AG09309 (cell line): ENCODE results near the gene TBC1D24.

ENCODE experiments used
- DNase-seq: peaks from one replicate; pipeline ENCODE4 v3.0.0-alpha.2; 2010; ENCODE audit warnings: low read depth
- H3K4me3 ChIP-seq: 2 replicates; pipeline ENCODE4 v1.5.1; 2011; ENCODE audit warnings: mild to moderate bottlenecking, low read depth, low read length, moderate library complexity; ENCODE audit not compliant: control insufficient read depth
- TF ChIP-seq, protein P1 (sequence below): IDR thresholded peaks from 2 replicates; pipeline ENCODE4 v1.5.1; 2011; ENCODE audit warnings: mild to moderate bottlenecking, low read depth, low read length, inconsistent platforms; ENCODE audit not compliant: insufficient read depth, control insufficient read depth; ENCODE audit errors: missing control alignments

The TBC1D24 gene

DNA sequence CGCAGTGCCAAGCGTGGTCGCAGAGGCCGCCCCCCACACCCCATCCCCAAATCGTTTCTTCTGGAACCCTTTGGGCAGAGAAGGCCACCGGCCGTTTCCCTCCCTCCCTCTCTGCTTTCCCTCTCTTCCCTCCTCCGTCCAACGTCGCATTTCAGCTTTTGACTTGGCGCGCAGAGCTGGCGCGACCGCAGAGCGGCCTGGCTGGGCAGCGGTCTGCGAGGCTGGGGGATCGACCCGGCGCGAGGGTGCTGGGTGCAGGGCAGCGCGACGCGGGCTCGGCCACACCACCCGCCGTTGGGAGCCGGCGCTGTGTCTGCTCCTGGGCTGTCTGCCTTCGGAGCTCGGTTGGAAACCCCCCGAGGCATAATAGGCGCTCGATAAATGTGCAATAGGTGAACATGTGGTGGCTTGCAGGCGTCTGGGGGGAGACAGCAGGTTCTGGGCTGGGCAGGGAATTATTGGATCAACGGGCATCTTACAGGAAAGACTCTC lies 6.6 kb upstream of the TBC1D24 start:
- peak overlapping the region; percentile 39 for H3K4me3 ChIP-seq
- TF ChIP-seq, protein P1, sequence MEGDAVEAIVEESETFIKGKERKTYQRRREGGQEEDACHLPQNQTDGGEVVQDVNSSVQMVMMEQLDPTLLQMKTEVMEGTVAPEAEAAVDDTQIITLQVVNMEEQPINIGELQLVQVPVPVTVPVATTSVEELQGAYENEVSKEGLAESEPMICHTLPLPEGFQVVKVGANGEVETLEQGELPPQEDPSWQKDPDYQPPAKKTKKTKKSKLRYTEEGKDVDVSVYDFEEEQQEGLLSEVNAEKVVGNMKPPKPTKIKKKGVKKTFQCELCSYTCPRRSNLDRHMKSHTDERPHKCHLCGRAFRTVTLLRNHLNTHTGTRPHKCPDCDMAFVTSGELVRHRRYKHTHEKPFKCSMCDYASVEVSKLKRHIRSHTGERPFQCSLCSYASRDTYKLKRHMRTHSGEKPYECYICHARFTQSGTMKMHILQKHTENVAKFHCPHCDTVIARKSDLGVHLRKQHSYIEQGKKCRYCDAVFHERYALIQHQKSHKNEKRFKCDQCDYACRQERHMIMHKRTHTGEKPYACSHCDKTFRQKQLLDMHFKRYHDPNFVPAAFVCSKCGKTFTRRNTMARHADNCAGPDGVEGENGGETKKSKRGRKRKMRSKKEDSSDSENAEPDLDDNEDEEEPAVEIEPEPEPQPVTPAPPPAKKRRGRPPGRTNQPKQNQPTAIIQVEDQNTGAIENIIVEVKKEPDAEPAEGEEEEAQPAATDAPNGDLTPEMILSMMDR, result no peak
- no peak for DNase-seq

DNA sequence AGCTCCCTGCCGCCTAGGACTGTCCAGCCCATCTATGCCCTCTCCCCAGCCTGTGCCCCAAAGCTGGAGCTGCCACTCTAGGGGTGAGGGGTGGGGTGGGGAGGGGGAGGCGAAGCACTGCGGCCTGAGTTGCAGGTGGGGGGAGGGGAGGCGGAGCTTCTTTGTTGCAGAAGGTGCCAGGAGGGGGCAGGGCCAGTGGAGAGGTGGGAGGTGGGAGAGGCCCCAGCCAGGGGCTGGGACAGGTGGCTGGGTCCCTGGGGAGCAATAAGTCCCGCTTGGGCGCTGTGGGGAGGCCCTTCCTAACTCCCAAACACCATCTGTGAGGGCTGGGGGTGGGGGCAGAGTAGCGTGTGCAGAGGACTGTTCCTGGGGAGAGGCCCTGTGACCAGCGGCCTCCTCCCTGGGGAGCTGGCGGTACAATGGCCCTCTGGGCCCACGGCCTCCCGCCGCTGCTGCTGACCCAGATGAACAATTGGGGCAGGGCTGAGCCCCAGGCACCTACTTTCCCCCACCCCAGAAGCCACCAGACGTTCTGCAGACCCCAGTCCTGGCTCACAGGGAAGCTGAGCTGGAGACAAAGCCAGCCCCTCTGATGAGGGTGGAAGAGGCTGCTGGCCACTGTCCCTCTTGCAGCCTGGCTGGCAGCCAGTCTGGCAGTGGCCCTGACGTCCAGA lies 6.1 kb upstream of the TBC1D24 start:
- no peak for DNase-seq
- peak overlapping the region; percentile 39 for H3K4me3 ChIP-seq
- TF ChIP-seq, protein P1, result no peak

DNA sequence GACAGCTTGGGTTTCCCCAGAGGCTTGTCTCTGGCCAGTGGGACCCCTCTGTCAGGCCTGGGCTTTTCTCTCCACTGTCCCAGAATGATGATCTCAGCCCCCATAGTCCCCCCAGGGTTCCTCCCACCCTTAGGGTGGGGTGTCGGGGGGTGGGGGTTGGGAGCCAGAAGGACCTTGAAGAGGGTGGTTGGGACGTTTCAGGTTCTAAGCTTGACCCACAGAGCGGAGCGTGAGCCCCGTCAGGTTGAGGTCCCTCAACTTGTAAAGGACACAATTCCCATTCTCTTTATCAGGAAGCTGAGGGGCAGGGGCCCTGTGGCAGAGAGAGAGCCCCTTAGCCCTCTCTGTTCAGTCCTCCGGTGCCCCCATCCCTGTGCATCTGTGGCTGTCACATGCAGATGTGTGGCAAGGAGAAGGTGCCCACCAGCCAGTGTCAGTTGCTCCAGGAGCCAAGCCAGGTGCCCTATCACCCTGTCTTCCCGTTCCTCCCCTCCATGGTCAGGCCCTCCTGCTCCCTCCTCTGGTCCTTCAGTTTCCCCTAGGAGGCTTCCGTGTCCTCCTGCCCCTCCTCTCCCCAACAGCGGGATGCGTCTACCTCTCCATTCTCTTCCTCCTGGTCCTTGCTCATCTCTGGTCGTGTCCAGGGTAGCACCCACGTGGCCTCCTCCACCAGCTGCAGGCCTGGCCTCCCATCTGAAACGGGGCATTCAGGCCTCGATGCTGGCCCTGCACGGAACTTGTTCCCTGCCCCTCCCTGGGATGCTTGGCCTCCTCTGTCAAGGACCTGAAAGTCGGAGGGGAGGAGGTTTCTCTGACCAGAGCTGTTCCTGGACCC lies 5.3 kb upstream of the TBC1D24 start:
- TF ChIP-seq, protein P1, result no peak
- no peak for DNase-seq
- no peak overlapping the region for H3K4me3 ChIP-seq

DNA sequence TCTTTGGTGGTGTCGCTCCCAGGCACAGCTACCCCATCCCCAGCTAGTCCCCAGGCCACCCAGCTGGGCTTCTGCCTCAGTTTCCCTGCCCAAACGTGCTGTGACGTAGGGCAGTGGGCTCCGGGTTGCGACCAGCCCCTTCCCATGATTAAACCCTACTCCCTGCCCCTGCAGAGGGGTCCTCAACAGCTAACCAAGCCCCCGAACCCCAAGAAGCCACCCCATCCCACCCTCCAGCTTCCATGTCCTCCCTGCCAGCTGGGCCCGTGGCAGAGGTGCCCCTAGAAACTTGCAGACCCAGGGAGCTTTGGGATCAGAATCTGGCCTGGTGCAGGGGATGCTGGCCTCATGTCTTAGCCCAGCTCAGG lies 4.7 kb upstream of the TBC1D24 start:
- no peak for DNase-seq
- H3K4me3 ChIP-seq, result no peak overlapping the region

DNA sequence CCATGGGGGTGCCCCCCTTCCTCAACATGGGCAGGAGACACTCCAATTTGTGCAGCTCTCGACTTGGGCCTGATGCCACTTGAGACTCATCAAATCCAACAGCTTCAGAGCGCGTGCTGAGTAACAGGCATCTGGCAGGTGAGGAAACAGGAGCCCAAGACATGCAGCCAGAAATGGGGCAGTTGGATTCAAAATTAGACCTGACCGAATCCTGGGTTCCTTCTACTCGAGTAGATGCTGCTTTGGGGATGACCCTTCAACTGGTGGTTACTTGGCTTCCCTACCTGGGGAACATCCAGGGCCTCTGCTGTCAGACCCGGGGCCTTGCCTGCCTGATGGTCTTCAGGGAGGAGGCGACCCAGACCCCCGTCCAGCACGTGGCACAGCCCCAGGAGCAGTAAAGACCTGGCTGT lies 4.3 kb upstream of the TBC1D24 start:
- no peak overlapping the region for H3K4me3 ChIP-seq
- DNase-seq, result no peak
- TF ChIP-seq, protein P1, result no peak

More for the DNA sequence above, 4.7 kb upstream of the TBC1D24 start:
- TF ChIP-seq, protein P1, result no peak

DNA sequence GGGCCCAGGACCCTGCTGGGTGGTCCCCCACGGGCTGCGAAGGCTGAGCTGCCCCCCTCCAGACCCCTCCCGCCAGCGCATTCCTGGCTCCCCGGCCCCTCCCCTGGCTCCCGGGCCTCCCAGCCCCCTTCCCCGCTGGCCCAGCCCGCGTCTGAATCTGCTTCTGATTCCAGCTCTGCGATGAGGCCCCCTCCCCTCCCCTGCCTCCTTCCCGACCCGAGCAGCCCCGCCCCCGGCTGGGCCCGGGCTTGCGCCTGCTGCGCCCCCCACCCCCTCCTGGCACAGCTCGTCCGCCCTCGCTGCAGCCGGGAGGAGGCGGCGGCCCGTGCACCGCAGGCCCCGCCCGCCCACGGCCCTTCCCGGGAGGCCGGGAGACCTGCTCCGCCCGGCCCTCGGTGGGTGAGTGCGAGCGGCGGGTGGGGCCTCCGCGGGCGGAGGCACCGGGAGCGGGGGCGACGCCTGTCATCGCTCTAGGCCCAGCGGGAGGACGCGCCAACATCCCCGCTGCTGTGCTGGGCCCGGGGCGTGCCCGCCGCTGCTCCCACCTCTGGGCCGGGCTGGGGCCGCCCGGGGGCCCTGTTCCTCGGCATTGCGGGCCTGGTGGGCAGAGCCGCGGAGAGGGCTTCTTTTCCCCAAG lies 3.8 kb upstream of the TBC1D24 start, which contains the start of gene NTN3:
Gene NTN3 (plus strand): TSS at position 282 of the 637 bp plus-strand sequence. CDS start 405 bp downstream, outside the sequence.
- no peak within 1 kb of the TSS; the same call in none of the 2 replicates for H3K4me3 ChIP-seq
- TF ChIP-seq, protein P1, result no peak
- DNase-seq, result no peak
